HepG2 (cell line): ENCODE results near the gene PCDH7. TPM values are rescaled to one million over a fixed set of nuclear protein-coding genes. Genes with fewer than 3 reads are reported as not detected.

Experiments used
- ATAC-seq: fragments of 200-7000 bp; cut with Tn5 transposase; 3 replicates; pipeline ENCODE4 v1.9.1; 2020; ENCODE audit warnings: mild to moderate bottlenecking, moderate library complexity
- BruUV-seq: library from RNA; stranded (reverse); fragments of 400-500 nt; replicated peaks from 2 replicates; lab custom pipeline; 2021; lab: Mats Ljungman, UMichigan
- CTCF ChIA-PET: fragments of 300-600 bp; formaldehyde crosslinking; extraction: SDS; loops from one replicate; lab custom pipeline; 2021; ENCODE audit warnings: low total read pairs, inconsistent platforms, low intra/inter-chr PET ratio; lab: Yijun Ruan, JAX
- POLR2A ChIA-PET: fragments of 350-600 bp; sonication (Branson Sonifier 250); formaldehyde crosslinking; loops from one replicate; lab custom pipeline; 2020; ENCODE audit warnings: antibody characterized with exemption, inconsistent platforms; lab: Yijun Ruan, JAX
- DNase-seq: peaks from one replicate; pipeline ENCODE4 v3.0.0-alpha.2; 2015; ENCODE audit warnings: low spot score
- FAIRE-seq: peaks from 3 replicates; lab custom pipeline; 2011; peaks lifted over from hg19 to GRCh38; lab: Jason Lieb, UNC
- H2AFZ ChIP-seq: one replicate; pipeline ENCODE4 v1.6.1; 2011; ENCODE audit warnings: low read length, inconsistent platforms
- H3K27ac ChIP-seq: fragments of 300-600 bp; 3 replicates; pipeline ENCODE4 v1.8.0; 2011; ENCODE audit warnings: mixed run types, mild to moderate bottlenecking, mixed read lengths, low read length, inconsistent platforms; ENCODE audit not compliant: insufficient read depth; ENCODE audit errors: extremely low read length
- H3K27me3 ChIP-seq, 2 experiments: fragments of 200-600 bp in 1 of 2; 2 replicates in 1 of 2; 3 replicates in 1 of 2; pipeline versions ENCODE4 v1.6.0 to v1.8.0; 2011; ENCODE audit warnings: low read length in 2 of 2, mild to moderate bottlenecking in 2 of 2, moderate library complexity in 2 of 2, inconsistent platforms in 1 of 2; ENCODE audit not compliant: insufficient read depth in 2 of 2, control insufficient read depth in 1 of 2
- H3K36me3 ChIP-seq, 2 experiments: fragments of 200-600 bp in 1 of 2; replicated peaks in 1 of 2; 2 replicates in 1 of 2; 3 replicates in 1 of 2; pipeline versions ENCODE4 v1.5.1 to v1.8.0; 2011; ENCODE audit warnings: low read length in 2 of 2, inconsistent platforms in 1 of 2; ENCODE audit not compliant: insufficient read depth in 2 of 2, control insufficient read depth in 1 of 2
- H3K4me1 ChIP-seq: 2 replicates; pipeline ENCODE4 v1.5.1; 2012; ENCODE audit warnings: low read length, inconsistent platforms; ENCODE audit not compliant: insufficient read depth
- H3K4me2 ChIP-seq: 2 replicates; pipeline ENCODE4 v1.6.0; 2011; ENCODE audit warnings: low read depth, low read length, inconsistent platforms
- H3K4me3 ChIP-seq, 3 experiments: fragments of 200-600 bp in 1 of 3; sonication (generic), shearing (Covaris generic) in 1 of 3; replicated peaks in 1 of 3; 2 replicates each; pipeline ENCODE4 v1.5.1; 2011 to 2016; ENCODE audit warnings: low read length in 3 of 3, inconsistent platforms in 2 of 3, low read depth in 2 of 3, mild to moderate bottlenecking in 2 of 3, control low read depth in 1 of 3, mixed read lengths in 1 of 3; ENCODE audit not compliant: insufficient read depth in 1 of 3
- H3K79me2 ChIP-seq: one replicate; pipeline ENCODE4 v1.6.1; 2011; ENCODE audit warnings: low read length, inconsistent platforms; ENCODE audit not compliant: insufficient read depth
- H3K9ac ChIP-seq: 2 replicates; pipeline ENCODE4 v1.6.0; 2011; ENCODE audit warnings: mild to moderate bottlenecking, low read depth, low read length, inconsistent platforms; ENCODE audit not compliant: insufficient read depth
- H3K9me3 ChIP-seq: 2 replicates; pipeline ENCODE4 v1.5.1; 2012; ENCODE audit warnings: mild to moderate bottlenecking, low read length
- H4K20me1 ChIP-seq: 2 replicates; pipeline ENCODE4 v1.6.0; 2011; ENCODE audit warnings: inconsistent platforms, mild to moderate bottlenecking, low read length, moderate library complexity; ENCODE audit not compliant: insufficient read depth
- CREM ChIP-seq, 2 experiments: sonication (generic) in 1 of 2; formaldehyde crosslinking in 1 of 2; IDR thresholded peaks; 2 replicates each; pipeline versions ENCODE4 v1.4.0 to v1.6.1; 2016 to 2020; ENCODE audit warnings: antibody characterized with exemption in 1 of 2, mild to moderate bottlenecking in 1 of 2, missing genetic modification reagents in 1 of 2
- IKZF4 ChIP-seq: sonication (generic); formaldehyde crosslinking; IDR thresholded peaks from 2 replicates; pipeline ENCODE4 v1.5.1; 2020; ENCODE audit warnings: borderline replicate concordance, mild to moderate bottlenecking, low read depth, missing genetic modification reagents; ENCODE audit errors: not compliant biosample characterization
- MTA1 ChIP-seq: sonication (generic); formaldehyde crosslinking; IDR thresholded peaks from 2 replicates; pipeline ENCODE4 v1.4.0; 2020; ENCODE audit warnings: missing genetic modification reagents, mild to moderate bottlenecking, borderline replicate concordance
- PAWR ChIP-seq: sonication (generic); formaldehyde crosslinking; IDR thresholded peaks from 2 replicates; pipeline ENCODE4 v1.4.0; 2020; ENCODE audit warnings: missing genetic modification reagents, mild to moderate bottlenecking, borderline replicate concordance
- RELA ChIP-seq: sonication (generic); formaldehyde crosslinking; IDR thresholded peaks from 2 replicates; pipeline ENCODE4 v1.4.0; 2020; ENCODE audit warnings: missing genetic modification reagents
- SP1 ChIP-seq, 2 experiments: fragments of 450-650 bp in 1 of 2; sonication (generic) in 1 of 2; formaldehyde crosslinking in 1 of 2; IDR thresholded peaks; 2 replicates each; pipeline versions ENCODE4 v1.4.0 to v1.6.1; 2016 to 2020; ENCODE audit warnings: missing genetic modification reagents in 1 of 2
- THRA ChIP-seq: sonication (generic); formaldehyde crosslinking; IDR thresholded peaks from 2 replicates; pipeline ENCODE4 v1.4.0; 2020; ENCODE audit warnings: missing genetic modification reagents, borderline replicate concordance
- ZBTB33 ChIP-seq: sonication (generic); formaldehyde crosslinking; IDR thresholded peaks from 2 replicates; pipeline ENCODE4 v1.4.0; 2020; ENCODE audit warnings: missing genetic modification reagents
- ZBTB7B ChIP-seq: sonication (generic); formaldehyde crosslinking; IDR thresholded peaks from 2 replicates; pipeline ENCODE4 v1.4.0; 2020; ENCODE audit warnings: missing genetic modification reagents
- ZNF691 ChIP-seq: sonication (generic); formaldehyde crosslinking; IDR thresholded peaks from 2 replicates; pipeline ENCODE4 v1.4.0; 2020; ENCODE audit warnings: missing genetic modification reagents, low read depth, mild to moderate bottlenecking, borderline replicate concordance
- ZNF746 ChIP-seq: sonication (generic); formaldehyde crosslinking; IDR thresholded peaks from 2 replicates; pipeline ENCODE4 v1.8.0; 2022; ENCODE audit warnings: mild to moderate bottlenecking, missing genetic modification reagents
- WGBS: methylation state at CpG from one replicate; pipeline ENCODE4 v1.1.6; 2017; ENCODE audit warnings: low lambda C conversion rate; 5-methylcytosine and 5-hydroxymethylcytosine counted together
- in situ Hi-C: cut with HindIII; loops from 2 replicates; pipeline ENCODE4 v1.10.0; 2017; ENCODE audit warnings: low pct_unique_long_range_greater_than_20kb; ENCODE audit not compliant: extremely low pct_ligation_motif_present
- intact Hi-C: fragments of 100-400 bp; cut with micrococcal nuclease; formaldehyde crosslinking; loops from one replicate; pipeline ENCODE4 v1.10.0; 2022; ENCODE audit not compliant: unreplicated experiment
- polyA plus RNA-seq, 8 experiments: library from polyadenylated mRNA; depleted of rRNA in 3 of 8; stranded (reverse) in 7 of 8; unstranded in 1 of 8; fragments of >200 nt; fragmentation: Illumina TruSeq in 4 of 8; extraction: Trizol in 4 of 8; gene quantifications; 2 replicates each; pipeline versions ENCODE4 v1.2.1 to v1.2.3, GENCODE V29; 2011 to 2016; ENCODE audit warnings: low read depth in 4 of 8, missing spikeins in 1 of 8, mixed read lengths in 1 of 8; ENCODE audit not compliant: insufficient read depth in 1 of 8
- total RNA-seq, 5 experiments: library from RNA; depleted of rRNA; stranded (reverse); fragments of >200 nt; fragmentation: Illumina TruSeq; extraction: Trizol; gene quantifications; 2 replicates each; pipeline ENCODE4 v1.2.3, GENCODE V29; 2016; ENCODE audit warnings: low read depth in 1 of 5

Gene PCDH7
- total and polyA plus RNA-seq, 2 of the 13 experiments (the other 11 are each of a cell fraction or from before 2014, with no cell fraction given): not detected

GRCh38 chr4:30724247-30724646 lies 4.1 kb downstream of the PCDH7 start:
- CTCF ChIA-PET: no interaction called here
- 0% methylated on average over 3 of the region's 4 CpGs for WGBS
- no peak for FAIRE-seq
- no peak overlapping the region for H2AFZ ChIP-seq
- no peaks in the 10 kb centered on the region for H3K9me3 ChIP-seq
- no peak overlapping the region for H3K27ac ChIP-seq
- no peak for ATAC-seq
- H3K9ac ChIP-seq: no peak overlapping the region
- peaks cover 3 to 12% of the 10 kb centered on the region in 2 experiments; a peak in 4 of 5 replicates for H3K27me3 ChIP-seq
- H4K20me1 ChIP-seq: no peaks in the 10 kb centered on the region
- H3K4me3 ChIP-seq: no peak overlapping the region
- intact Hi-C loops: no loop called here
- peaks cover 9% of the 10 kb centered on the region; the same call in 1 of the 2 replicates for H3K4me1 ChIP-seq
- no peak overlapping the region for H3K4me2 ChIP-seq
- no peaks in the 10 kb centered on the region for H3K79me2 ChIP-seq
- no peak for TF ChIP-seq MTA1 (CRISPR knock-in tag)
- TF ChIP-seq PAWR: no peak
- no peak for TF ChIP-seq ZBTB7B
- no peak for TF ChIP-seq SP1 (IDR thresholded peaks at IDR 0.05)
- TF ChIP-seq SP1 (CRISPR knock-in tag; IDR thresholded peaks at IDR 0.05): no peak
- in situ Hi-C loops: no loop called here
- DNase-seq: no peak
- no peaks in the 10 kb centered on the region for H3K36me3 ChIP-seq
- no TSS peak for BruUV-seq
- POLR2A ChIA-PET: no interaction called here

GRCh38 chr4:30725562-30725961 lies 5.4 kb downstream of the PCDH7 start:
- Histone ChIP-seq H3K27me3 (peaks cover 0 to 4% of the 10 kb centered on the region in 2 experiments; a peak in 2 of 5 replicates), H4K20me1 (no peaks in the 10 kb centered on the region), H2AFZ (no peak overlapping the region), H3K4me3 (no peak overlapping the region), H3K9me3 (no peaks in the 10 kb centered on the region), H3K36me3 (no peaks in the 10 kb centered on the region), H3K27ac (no peak overlapping the region), H3K4me2 (no peak overlapping the region), H3K79me2 (no peaks in the 10 kb centered on the region), H3K4me1 (no peaks in the 10 kb centered on the region), H3K9ac (no peak overlapping the region)
- FAIRE-seq (no peak), DNase-seq (no peak), ATAC-seq (no peak)
- POLR2A ChIA-PET: no interaction called here
- WGBS: 2% methylated on average over 2 of the region's 2 CpGs
- intact Hi-C loops (no loop called here), in situ Hi-C loops (no loop called here)
- CTCF ChIA-PET: no interaction called here
- BruUV-seq: no TSS peak
- no peak for TF ChIP-seq IKZF4 (CRISPR knock-in tag)
- TF ChIP-seq ZBTB33 (CRISPR knock-in tag): no peak
- TF ChIP-seq ZNF691 (CRISPR knock-in tag): no peak
- no peak for TF ChIP-seq THRA (CRISPR knock-in tag)
- TF ChIP-seq RELA (CRISPR knock-in tag): no peak
- no peak for TF ChIP-seq CREM (IDR thresholded peaks at IDR 0.05)
- no peak for TF ChIP-seq CREM (CRISPR knock-in tag; IDR thresholded peaks at IDR 0.05)
- TF ChIP-seq ZNF746 (CRISPR knock-in tag): no peak
